ENCODE measurements around the gene ALMS1.
"Not testable (repeated sequence)": the region's sequence is repeated elsewhere in the genome, so short reads cannot be mapped to it uniquely, and the experiment has no call there.

The ALMS1 gene, protein sequence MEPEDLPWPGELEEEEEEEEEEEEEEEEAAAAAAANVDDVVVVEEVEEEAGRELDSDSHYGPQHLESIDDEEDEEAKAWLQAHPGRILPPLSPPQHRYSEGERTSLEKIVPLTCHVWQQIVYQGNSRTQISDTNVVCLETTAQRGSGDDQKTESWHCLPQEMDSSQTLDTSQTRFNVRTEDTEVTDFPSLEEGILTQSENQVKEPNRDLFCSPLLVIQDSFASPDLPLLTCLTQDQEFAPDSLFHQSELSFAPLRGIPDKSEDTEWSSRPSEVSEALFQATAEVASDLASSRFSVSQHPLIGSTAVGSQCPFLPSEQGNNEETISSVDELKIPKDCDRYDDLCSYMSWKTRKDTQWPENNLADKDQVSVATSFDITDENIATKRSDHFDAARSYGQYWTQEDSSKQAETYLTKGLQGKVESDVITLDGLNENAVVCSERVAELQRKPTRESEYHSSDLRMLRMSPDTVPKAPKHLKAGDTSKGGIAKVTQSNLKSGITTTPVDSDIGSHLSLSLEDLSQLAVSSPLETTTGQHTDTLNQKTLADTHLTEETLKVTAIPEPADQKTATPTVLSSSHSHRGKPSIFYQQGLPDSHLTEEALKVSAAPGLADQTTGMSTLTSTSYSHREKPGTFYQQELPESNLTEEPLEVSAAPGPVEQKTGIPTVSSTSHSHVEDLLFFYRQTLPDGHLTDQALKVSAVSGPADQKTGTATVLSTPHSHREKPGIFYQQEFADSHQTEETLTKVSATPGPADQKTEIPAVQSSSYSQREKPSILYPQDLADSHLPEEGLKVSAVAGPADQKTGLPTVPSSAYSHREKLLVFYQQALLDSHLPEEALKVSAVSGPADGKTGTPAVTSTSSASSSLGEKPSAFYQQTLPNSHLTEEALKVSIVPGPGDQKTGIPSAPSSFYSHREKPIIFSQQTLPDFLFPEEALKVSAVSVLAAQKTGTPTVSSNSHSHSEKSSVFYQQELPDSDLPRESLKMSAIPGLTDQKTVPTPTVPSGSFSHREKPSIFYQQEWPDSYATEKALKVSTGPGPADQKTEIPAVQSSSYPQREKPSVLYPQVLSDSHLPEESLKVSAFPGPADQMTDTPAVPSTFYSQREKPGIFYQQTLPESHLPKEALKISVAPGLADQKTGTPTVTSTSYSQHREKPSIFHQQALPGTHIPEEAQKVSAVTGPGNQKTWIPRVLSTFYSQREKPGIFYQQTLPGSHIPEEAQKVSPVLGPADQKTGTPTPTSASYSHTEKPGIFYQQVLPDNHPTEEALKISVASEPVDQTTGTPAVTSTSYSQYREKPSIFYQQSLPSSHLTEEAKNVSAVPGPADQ (N-terminal part only)

DNA sequence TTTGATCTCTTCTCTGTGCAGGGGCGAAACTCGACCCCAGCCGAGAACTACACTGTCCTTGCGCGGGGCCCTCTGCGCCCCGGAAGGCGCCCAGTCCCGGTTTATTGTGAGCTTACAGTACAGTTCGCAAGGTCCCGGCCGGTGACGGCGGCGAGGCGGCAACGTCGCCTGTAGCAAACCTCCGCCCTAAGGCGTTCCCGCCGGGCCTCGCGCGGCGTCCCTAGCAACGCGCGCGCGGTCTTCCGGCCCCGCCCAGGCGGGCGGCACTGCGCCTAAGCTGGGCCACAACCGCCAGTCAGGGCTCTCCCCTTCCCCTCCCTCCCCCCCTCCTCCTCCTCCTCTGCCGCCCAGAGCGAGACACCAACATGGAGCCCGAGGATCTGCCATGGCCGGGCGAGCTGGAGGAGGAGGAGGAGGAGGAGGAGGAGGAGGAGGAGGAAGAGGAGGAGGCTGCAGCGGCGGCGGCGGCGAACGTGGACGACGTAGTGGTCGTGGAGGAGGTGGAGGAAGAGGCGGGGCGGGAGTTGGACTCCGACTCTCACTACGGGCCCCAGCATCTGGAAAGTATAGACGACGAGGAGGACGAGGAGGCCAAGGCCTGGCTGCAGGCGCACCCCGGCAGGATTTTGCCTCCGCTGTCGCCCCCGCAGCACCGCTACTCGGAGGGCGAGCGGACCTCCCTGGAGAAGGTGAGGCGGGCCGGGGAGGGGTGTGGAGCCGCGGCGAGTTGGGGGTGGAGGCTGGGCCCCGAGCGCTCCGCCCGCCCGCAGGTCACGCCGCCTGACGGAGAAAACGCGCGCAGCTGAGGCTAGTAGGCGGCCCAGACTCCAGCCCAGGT is at the start of gene ALMS1:
TSS of gene ALMS1 (plus strand) at position 333 of the 838 bp plus-strand sequence. CDS start at position 366, 33 bp downstream.
- DNase-seq (ENCODE audit: low read depth in 4 of 4, low spot score in 1 of 4) = peak; percentile 53 to 81 (median 70)

DNA sequence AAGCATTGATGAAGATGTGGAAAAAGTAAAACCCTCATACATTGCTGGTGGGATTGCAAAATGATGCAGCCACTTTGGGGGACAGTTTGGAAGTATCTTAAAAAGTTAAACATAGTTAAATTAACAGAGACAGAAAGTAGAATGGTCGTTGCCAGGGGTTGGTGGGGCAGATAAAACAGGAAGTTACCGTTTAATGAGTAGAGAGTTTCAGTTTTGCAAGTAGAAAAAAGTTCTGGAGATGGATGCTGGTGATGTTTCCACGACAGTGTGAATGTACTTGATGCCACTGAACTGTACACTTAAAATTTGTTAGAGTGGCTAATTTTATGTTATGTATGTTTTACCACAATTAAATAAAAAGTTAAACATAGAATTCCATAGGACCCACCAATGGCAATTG is 47.8 kb upstream of the ALMS1 start:
- no peak for DNase-seq (ENCODE audit: low read depth in 4 of 4, low spot score in 1 of 4)

DNA sequence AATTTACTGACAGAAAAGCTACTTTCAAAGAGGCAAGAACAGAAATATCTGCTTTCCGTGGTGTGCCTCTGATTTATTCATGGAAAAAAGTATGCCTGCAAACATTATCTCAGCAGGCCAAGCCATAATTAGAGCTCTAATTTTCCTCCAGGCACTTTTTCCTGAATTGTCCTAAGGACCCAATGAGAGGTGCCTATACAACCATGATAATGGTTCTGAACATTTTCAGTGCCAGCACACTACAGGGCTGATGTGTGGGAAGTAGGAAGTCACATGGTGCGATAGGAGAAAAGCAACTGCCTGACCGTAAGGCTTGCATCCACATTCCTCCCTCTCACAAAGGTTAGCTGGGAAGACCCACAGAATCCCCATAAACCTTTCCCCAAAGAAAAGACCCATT is 46.4 kb upstream of the ALMS1 start:
- no peak for DNase-seq (ENCODE audit: low read depth in 4 of 4, low spot score in 1 of 4)

DNA sequence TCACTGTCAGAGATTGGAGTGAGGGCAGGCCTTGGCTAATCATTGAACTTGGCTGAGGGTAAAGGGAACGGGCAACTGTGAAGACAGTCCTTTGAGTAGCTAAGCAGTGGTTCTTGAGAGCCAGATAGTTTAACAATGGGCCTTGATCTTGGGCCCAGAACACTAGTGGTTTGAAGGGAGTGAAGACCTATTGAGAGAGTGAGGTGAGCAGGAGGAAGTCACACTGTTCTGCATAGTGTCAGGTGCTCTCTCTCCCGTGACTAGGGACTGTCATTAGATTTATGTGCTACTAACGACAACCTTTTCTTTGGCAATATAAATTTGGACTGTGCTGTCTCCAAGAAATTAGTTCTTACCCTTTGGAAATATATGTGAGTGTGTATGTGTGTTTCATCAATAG is 44.6 kb upstream of the ALMS1 start:
- DNase-seq (ENCODE audit: low read depth in 4 of 4, low spot score in 1 of 4) = no peak

DNA sequence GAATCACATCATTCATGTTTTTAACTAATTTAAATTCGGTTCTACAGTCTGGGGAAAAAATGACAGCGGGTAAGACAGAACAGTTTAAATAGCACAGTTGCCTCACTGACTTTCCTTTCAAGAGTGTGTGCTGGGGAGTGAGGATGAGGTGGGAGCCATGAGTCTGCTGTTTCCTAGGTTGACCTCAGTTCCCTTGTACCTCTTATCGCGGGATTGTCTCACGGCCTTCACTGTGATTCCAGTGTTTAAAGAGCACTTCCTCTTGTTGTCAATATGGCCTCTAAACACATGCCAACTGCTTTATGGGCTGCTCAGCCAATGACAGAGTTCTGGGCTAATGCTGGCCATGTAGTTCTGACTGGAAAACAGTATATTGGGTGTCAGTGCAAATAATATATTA is 41.6 kb upstream of the ALMS1 start:
- DNase-seq (ENCODE audit: low read depth in 4 of 4, low spot score in 1 of 4) = no peak

DNA sequence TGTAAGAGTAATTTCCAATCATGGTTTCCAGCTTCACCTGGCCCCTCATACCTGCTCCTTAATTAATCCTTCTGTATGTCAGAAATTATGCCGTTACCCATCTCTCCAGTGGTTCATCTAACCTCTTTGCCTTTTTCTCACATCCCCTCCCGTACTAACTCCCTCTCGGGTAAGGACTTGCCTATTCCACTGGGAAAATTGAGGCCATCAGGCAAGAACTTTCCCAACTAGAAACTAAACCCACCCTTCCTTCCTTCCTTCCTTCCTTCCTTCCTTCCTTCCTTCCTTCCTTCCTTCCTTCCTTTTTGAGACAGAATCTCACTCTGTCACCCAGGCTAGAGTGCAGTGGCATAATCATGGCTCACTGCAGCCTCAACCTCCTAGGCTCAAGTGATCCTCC is 40.9 kb upstream of the ALMS1 start:
- DNase-seq (ENCODE audit: low read depth in 4 of 4, low spot score in 1 of 4) = not testable (repeated sequence)

DNA sequence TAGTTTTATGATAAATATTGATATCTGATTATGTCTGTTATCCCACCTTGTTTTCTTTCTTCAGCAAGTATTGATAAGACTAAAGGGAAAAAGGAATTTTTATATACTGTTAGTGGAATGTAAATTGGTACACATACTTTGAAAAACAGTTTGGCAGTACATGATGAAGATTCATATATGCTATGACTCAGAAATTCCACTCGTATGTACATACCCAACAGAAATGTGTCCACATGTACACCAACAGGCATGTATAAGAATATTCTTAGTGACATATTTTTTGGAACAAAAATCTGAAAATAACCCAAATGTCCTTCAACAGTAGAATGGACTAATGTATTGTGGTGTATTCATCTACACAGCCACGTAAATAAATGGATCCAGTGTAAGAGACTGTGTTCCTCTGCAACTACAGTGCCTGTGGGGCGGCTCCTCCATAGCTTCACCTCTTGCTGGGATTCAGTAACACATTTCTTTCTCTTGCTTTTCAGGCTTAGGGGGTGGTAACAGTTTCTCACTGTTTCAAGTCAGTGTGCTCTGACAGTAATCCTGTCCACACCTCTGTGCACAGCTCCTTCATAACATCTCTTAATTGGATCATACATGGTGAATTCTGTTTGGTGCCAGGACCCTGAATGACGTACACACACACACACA is 35.5 kb upstream of the ALMS1 start:
- DNase-seq (ENCODE audit: low read depth in 4 of 4, low spot score in 1 of 4) = no peak

DNA sequence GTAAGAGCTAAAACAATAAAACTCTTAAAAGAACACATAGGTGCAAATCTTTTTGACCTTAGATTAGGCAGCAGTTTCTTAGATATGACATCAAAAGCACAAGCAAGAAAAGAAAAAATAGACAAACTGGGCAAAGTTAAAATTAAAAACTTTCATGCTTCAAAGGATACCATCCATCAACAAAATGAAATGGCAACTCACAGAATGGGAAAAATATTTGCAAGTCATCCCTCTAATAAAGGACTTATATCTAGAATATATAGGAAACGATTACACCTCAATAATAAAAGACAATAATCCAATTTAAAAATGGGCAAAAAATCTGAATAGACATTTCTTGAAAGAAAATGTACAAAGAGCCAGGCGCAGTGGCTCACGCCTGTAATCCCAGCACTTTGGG is 29.5 kb upstream of the ALMS1 start:
- DNase-seq (ENCODE audit: low read depth in 4 of 4, low spot score in 1 of 4) = no peak

DNA sequence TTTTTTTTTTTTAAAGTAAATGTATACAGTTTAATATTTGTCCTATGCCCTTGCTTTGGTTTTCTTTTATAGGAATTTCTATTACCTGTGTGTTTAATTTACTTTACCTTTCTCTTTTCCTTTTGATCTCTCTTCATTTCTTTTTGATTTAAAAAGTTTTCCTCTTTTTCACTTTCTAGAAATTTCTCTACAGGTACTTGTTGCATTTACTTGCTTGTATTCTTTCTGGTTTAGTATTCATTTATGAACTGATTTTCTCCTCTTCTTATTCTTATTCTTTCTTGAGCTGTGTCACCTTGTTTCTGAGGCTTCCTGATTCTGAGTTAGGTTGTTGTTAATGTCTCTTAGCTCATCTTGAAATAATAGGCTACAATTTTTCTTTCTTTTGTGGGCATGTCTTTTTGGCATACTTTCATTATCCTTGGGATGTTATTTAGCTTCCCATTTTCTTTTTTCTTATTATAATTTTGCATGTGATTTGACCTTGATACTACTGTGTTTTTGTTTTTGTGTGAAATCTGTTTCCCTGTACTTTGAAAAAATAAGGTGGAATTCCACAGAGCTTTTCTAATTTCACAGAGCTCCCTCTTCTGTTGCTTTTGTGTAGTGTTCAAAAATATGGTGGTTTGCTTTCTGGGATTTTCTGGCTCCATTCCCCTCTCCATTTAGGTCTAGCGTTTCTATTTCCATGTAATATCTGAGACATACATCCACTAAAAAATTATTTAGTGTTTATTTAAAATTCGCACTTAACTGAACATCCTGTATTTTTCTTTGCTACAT is 25.5 kb upstream of the ALMS1 start:
- no peak for DNase-seq (ENCODE audit: low read depth in 4 of 4, low spot score in 1 of 4)

DNA sequence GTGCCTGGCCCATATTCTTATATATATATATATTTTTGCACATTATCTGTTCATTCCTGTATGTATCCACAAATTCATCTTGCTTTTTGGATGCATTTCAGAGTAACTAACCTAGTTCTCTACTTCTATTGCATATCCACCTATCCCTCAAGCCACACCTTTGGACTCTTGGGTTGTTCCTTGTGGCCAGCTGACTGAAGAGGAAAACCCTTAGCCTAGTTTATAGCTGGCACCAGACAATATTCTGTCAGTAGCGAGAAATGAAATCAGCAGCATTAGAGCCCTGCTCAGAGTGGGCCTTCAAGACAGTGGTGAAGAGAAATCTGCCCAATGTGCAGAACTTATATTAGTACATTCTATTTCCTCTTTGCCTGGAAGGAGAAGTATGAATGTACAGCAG is 19.6 kb upstream of the ALMS1 start:
- DNase-seq (ENCODE audit: low read depth in 4 of 4, low spot score in 1 of 4) = no peak

DNA sequence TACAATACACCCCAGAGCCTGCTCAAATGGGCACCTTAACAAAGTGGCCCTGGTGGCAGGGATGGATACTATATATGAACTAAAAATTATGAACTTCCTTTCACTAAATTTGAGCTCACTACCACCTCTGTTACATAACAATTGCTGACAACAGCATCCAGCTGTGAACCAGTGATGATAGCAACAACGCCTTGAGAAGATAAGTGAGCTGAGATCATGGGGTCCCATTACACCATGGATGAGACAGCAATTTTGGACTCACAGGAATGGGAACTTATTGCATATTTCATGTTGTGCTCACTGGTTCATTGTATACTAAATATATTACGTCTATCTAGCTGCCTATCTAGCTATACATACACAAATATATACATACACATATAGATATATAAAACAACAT is 16.9 kb upstream of the ALMS1 start:
- no peak for DNase-seq (ENCODE audit: low read depth in 4 of 4, low spot score in 1 of 4)

DNA sequence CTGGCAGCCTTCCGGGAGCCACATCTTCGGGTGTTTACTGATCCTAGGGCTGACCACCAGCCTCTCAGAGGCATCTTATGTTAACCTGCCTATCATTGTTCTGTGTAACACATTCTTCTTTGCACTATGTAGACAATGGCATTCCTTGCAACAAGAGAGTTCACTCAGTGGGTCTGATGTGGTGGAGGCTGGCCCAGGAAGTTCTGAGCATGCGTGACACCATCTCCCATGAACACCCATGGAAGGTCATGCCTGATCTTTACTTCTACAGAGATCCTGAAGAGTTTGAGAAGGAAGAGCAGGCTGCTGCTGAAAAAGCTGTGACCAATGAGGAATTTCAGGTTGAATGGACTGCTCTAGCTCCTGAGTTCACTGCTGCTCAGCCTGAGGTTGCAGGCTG is 15.3 kb upstream of the ALMS1 start:
- DNase-seq (ENCODE audit: low read depth in 4 of 4, low spot score in 1 of 4) = no peak

DNA sequence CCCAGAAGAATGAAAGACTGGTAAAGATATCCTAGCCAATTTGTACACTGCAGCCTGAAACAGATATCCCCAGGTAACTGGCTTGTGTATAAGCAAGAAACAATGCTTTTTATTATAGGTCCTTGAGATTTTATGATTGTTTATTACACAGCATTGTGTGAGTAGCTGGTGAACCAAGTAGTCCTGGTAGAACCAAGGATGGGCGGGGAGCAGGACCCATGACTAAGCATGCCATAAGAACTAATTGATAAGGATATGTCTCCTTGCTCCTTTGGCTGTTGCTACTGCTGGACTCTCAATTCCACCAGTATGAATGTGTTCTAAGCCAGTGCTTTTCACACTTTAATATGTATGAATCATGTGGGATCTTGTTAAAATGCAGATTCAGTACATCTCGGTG is 12.3 kb upstream of the ALMS1 start:
- no peak for DNase-seq (ENCODE audit: low read depth in 4 of 4, low spot score in 1 of 4)

DNA sequence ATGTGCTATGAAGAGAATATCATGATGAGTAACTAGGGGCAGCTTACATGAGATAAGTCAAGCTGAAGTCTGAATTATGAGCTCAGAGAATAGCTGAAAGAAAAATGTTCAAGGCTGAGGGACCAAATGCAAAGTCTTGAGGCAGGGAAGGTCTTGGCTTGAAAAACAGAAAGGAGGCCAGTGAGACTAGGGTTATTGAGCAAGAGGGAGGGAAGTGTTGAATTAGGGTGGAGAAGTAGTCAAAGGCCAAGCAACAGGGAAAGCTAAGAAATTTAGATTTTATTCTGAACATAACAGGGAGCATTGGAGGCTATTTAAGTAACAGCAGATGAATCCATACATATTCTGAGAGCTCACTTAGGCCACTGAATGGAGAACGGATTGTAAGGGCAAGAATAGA is 11.4 kb upstream of the ALMS1 start:
- no peak for DNase-seq (ENCODE audit: low read depth in 4 of 4, low spot score in 1 of 4)

DNA sequence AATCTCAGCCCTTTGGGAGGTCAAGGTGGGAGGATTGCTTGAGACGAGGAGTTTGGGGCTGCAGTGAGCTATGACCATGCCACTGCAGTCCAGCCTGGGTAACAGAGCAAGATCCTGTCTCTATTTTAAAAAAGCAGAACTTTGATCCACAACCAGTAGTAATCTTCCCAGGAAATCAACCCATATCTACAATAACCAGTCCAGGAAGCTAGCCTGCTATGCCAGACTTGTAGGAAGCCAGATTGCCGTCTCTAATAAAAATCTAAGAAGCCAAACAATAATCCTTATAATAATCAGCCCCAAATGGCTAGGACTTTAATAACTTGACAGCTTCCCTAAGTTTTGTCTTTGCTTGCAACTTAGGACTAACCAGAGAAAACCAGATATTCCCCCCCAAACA is 9.0 kb upstream of the ALMS1 start:
- no peak for DNase-seq (ENCODE audit: low read depth in 4 of 4, low spot score in 1 of 4)

DNA sequence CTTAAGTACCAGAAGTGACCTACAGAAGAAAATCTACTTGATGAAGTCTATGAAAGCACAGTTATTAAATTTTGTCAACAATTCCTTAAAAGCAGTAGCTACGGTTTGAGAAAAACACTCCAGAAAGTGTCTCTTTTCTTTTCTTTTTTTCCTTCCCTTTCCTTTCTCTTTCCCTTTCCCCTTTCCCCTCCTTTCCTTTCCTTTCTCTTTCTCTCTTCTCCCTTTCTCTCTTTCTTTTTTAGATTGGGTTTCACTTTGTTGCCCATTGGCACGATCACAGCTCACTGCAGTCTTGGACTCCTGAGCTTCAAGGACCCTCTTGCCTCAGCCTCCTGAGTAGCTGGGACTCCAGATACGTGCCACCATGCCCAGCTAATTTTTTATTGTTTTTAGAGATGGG is 2.6 kb upstream of the ALMS1 start:
- DNase-seq (ENCODE audit: low read depth in 4 of 4, low spot score in 1 of 4) = no peak

DNA sequence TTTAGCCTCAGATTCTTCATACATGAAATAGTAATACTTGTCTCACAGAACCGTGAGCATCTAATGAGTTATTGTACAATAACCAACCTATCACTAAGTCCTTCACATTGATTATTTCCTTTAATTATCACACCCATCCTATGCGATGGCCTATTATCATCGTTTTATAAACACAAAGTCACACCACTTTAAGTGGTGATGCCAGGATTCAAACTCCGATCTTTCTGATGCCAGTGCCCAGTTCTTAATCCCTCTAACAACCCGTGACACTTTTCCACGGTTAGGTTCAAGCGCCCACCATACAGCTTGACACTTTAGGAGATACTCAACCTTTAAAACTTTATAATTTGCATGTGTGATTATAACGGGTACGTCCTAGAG is 523 bp upstream of the ALMS1 start:
- DNase-seq (ENCODE audit: low read depth in 4 of 4, low spot score in 1 of 4) = no peak

DNA sequence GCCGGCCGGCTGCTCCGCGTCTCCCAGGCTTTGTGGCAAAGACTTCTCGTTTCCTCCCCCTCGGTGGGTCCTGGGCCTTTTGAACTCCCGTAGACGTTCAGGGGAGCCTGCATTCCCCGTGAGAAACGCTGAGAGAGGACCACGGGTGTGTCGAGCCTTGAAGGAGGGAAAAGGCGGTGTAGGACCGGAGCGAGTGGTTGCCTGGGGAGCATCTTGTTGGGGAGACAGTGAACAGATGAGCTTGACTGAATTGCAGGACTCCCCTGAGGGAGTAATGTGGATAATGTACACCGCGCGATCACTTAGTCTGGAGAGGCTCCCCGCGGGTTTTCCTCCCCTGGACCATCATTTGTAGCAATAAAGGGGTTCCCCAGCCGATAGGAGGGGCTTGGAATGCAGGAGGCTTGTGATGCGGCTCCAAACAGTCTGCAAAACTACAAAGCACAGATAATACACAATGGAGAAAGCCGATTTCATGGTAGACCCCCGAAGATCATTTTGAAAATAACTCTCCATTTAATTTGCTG is 769 bp downstream of the ALMS1 start:
- no peak for DNase-seq (ENCODE audit: low read depth in 4 of 4, low spot score in 1 of 4)
